Right lobe of liver (tissue), 4 donors: ENCODE results near the gene KIAA1671.

ENCODE experiments used
- POLR2A ChIP-seq: fragments of 450-650 bp; IDR thresholded peaks from one replicate; pipeline ENCODE4 v1.6.1; 2017; ENCODE audit warnings: antibody characterized with exemption, mild to moderate bottlenecking
- TF ChIP-seq, protein P1 (sequence below), 4 donors: fragments of 200-600 bp in 3 of 4; fragments of 450-650 bp in 1 of 4; IDR thresholded peaks; one replicate each; pipeline versions ENCODE4 v1.5.1 to v1.8.0; 2016 to 2022; ENCODE audit warnings: antibody characterized with exemption in 4 of 4, mild to moderate bottlenecking in 2 of 4
- donor health status: DM: no; HTN: no; CAD: no.
- donor health status: DM: no; HTN: no; CAD: no.
- donor health status: DM: no; HTN: yes; CAD: no.

DNA sequence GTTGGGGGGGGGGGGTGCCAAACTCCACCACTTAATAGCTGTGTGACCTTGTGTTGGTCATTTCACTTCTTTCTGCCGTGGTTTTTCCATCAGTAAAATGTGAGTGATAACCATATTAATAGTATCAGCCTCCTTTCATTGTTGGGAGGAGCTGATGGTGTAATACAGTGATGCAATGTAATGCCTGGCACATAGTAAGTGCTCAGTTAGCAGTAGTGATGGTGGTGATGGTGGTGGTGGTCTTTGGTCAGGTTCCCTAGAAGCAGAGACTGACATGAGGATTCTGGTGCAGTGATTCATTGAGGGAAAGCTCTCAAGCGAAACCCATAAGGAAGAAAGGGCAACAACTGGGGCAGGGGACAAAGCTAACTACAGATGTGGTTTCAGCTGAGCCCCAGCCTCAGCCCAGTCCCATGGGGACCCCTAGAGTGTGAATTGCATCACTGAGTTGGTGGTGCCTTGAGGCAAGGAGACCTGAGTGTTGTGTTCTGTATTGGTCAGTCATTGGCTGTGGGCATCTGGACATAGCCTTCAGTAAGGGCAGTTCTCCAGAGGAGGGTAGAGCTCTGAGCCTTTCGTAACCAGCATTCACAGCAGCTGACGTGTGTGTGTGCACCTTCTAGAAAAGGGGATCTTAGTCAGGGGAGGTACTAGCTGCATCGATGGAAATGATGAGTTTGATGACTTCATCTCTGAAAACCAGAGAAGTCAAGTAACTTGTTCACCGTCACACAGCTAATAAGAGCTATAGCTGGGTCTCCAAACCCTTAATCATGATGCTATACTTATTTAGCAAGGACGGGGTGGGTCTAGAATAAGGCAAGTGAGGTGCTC, 153.5 kb downstream of the KIAA1671 start:
- TF ChIP-seq, protein P1, sequence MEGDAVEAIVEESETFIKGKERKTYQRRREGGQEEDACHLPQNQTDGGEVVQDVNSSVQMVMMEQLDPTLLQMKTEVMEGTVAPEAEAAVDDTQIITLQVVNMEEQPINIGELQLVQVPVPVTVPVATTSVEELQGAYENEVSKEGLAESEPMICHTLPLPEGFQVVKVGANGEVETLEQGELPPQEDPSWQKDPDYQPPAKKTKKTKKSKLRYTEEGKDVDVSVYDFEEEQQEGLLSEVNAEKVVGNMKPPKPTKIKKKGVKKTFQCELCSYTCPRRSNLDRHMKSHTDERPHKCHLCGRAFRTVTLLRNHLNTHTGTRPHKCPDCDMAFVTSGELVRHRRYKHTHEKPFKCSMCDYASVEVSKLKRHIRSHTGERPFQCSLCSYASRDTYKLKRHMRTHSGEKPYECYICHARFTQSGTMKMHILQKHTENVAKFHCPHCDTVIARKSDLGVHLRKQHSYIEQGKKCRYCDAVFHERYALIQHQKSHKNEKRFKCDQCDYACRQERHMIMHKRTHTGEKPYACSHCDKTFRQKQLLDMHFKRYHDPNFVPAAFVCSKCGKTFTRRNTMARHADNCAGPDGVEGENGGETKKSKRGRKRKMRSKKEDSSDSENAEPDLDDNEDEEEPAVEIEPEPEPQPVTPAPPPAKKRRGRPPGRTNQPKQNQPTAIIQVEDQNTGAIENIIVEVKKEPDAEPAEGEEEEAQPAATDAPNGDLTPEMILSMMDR (IDR thresholded peaks at IDR 0.05) = no peak
- no peak for TF ChIP-seq POLR2A
